DMS 273 (cell line): ENCODE measurements around the gene BRPF1.

Source experiments
- DNase-seq: peaks from one replicate; lab custom pipeline; 2025; ENCODE audit not compliant: unreplicated experiment; lab: John Stamatoyannopoulos, UW

The BRPF1 gene

DNA sequence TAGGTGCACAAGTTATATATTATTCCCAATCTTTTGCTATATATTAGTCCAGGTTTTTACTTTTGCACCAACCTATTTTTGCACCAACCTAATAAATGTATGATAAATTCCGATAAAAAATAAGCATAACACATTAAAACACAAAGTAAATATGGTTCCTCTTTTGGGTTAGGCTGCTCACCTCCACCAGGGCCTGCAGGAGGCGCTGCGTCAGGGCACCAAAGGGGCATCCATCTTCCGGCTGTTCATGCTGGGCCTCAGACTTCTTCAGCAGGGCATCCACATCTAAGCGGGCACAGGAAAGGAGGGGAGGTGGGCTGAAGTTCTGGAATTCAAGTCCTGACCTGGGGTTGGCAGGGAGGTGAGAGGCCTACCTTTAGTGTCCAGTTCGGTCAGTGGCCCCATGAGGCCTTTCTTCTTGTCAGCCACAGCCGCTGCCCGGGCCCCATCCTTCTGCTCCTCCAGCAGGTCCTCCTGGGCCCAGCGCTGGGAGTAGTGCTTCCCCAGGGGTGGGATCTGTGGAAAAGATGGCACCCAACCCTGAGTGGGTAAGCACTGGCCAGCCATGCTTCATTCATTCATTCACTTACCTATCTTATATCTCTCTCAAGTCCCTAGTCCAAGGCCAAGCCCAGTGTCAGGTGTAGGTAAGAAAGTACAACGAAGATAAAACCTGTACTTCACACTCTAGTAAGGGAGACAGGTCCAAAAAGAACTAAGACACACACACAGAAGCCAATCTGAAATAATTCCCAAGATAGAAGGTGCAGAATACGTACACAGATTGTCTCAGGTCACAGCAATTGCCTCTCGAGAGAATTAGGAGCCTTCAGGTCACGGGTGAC is 55.5 kb downstream of the BRPF1 start:
- no peak for DNase-seq

DNA sequence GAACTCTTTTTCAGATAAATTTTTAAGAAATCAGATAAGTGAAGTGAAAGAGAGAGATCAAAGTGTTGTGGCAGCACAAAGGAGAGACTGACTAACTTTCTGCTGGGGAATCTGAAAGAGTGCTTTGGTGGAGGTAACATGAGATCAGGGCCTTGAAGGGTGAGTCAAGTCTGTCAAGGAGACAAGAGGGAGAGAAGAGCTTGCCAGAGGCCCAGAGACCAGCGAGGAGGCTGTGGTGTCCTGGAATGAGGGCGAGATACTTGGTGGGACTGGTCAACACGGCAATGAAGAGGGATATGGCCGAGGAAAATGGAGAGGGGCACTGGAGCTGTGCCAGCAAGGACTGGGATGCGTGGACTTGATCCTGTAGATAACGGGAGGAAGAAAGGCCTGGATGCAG is 56.2 kb downstream of the BRPF1 start:
- no peak for DNase-seq

DNA sequence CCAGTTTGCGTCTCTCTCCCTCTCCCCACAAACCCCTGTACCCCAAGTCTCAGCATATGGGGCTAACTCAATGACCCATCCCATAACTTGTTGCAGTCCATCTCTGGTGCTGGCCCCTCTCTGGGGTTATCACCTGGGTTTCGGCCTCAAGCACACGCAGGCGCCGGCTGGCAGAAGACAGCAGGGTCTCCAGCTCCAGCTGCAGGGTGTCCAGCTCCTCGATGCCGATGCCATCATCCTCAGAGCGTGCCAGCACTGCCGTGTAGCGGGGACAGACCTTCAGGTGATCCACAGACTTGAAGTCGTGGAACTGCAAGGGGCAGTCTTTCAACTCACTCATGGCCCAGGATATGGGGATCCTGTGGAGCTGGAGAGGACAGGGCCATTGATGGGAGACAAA is 59.6 kb downstream of the BRPF1 start:
- no peak for DNase-seq

DNA sequence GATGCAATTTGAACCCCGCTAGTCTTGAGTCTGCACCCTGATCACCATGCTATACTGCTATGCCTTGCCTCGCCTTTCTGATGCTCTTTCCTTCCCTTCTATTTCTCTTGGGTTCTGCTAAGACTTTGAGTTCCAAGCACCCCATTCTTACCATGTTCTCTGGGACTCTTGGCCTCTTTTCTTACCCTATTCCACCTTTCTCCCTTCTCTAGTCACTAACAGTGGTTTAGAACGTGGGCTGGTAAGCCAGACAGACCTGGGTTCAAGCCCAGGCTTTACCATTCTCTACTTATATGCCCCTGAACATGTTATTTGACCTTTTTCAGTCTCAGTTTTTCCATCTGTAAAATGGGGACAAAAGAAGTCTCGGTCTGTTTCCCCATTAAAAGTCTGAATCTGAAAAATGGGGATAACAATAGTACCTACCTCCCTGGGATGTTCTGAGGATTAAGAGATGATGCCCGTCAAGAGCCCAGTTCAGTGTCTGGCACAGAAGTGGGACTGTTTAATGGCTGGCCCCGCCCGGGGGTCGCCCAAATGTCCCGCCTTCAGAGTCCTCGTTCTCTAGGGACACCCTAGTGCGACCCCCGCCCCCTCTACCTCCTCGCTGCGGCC is 60.4 kb downstream of the BRPF1 start:
- no peak for DNase-seq

DNA sequence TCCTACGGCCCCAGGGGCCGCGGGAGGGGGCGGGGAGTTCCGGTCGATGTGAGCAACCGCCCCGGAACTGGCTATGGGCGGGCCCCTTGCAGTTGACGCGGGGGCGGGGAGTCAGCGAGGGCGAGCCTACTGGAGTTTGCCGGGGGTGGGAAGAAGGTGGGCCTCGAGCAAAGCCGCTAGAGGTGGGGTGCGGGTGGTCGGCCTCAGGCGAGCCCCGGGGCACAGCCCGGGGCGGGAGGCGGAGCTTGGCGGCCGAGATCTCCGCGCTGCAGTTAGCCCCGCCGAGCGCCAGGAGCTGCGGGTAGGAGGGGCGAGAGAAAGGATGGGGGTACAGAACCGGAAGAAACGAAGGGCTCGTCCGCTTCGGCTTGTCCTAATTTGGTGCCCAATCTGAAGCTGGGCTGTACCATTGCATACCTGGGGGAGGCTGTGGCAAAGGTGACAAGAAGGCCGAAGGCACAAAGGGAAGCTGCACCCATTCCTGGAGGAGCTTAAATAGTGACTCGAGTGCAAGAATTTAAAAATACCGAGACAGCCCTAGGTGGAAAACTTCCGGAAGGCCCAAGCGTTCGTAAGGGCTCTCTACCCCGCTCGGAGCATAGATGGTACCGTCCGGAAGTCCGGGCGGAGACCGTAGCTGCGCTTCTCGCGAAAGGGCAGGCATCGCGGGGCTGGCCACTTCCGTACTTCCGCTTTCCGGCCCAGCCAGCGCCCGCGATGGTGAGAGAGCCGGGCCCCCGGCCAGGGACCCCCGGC is 61.0 kb downstream of the BRPF1 start, which contains the start of the genes ARPC4 and TADA3:
Gene ARPC4, plus strand, starts transcription at position 678 of the 756 bp plus-strand sequence. Its CDS starts 40 bp downstream, at position 718.
Gene TADA3, minus strand, starts transcription at position 69 of the 756 bp plus-strand sequence. CDS start 1,007 bp downstream, outside the sequence.
- peak; percentile 96 for DNase-seq

DNA sequence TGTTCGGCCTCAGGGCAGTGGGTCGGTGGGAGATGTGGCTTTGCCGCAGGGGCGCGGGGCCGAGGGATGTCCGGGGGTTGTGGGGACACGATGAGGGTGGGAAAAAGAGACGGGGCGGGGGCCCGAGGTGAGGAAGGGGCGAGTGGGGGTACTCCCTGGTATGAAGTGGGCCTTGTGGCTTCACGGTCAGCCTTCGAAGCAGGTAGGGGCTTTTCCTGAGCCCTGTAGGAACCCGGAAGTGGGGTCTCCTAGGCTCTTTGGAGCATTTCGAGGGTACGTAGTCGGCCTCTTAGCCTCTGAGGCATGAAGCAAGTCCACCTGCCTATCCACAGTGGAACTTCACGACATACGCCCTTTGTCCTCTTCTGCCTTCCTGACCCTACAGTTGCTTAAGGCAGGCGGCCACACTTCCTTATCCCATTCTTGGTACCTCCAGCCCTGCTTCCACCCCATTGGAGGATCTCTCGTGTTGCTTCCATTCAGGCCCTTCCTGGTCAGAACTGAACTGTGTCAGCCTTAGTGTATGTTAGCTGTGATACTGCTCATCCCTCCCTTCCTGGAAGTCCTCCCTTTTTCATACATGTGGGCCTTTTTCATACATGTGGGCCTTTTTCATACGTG is 61.7 kb downstream of the BRPF1 start:
- DNase-seq: peak; percentile 39

DNA sequence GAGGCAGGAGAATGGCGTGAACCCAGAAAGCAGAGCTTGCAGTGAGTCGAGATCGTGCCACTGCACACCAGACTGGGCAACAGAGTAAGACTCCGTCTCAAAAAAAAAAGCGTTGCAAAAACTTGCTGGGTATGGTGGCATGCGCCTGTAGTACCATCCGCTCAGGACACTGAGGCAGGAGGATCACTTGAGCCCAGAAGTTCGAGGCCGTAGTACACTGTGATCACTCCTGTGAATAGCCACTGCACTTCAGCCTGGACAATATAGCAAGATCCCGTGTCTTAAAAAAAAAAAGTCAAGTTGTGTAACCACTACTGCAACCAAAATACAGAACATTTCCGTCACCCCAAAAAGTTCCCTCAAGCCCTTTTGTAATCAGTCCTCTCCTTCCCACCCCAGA is 62.9 kb downstream of the BRPF1 start:
- DNase-seq: no peak

DNA sequence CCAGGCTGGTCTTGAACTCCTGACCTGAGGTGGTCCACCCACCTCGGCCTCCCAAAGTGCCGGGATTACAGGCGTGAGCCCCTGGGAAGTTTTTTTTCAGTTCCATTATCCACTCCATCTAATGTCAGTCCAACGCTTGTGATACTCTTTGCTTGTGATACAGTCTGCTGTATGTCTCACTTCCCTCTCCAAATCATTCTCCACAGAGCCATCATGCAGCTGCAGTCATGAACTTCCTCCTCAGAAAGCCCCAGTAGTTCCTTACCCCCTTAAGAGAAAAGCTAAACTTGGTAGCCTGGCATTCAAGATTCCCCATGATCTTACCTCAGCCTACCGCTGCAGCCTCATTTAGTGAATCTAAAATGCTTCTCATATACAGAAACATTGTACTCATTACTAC is 63.7 kb downstream of the BRPF1 start:
- DNase-seq: no peak

DNA sequence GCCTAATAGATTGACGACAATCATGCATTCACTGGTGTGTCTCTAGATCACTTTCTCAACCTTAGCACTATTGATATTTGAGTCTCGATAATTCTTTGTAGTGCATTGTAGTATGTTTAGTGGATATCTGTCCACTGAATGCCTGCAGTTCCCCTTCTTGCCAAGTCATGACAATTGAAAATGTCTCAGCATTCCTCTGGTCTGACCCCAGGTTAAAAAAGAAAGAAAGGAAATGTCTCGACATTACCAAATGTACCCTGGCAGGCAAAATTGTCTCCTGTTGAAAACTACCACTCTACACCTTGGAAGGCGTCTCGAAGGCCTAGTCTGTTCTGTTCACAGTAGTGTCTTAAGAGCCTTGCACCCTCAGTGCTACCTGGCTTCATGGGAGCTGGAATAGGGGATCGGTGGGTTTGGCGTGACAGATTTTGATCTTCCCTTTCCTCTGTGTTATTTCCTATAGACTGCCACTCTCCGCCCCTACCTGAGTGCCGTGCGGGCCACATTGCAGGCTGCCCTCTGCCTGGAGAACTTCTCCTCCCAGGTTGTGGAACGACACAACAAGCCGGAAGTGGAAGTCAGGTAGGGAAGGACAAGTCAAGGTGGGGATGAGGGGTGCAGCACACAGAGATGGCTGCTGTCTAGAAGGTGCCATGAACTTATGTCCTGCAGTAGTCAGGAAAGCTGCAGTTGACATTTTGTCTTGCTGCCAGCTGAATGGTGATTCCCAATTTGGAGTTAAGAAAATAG is 65.8 kb downstream of the BRPF1 start:
- DNase-seq: no peak
